ENCODE results near the gene TRNAU1AP.

GRCh38 chr1:28602536-28603439, 49.9 kb downstream of the TRNAU1AP start:
- TF ChIP-seq EZH2 (IDR thresholded peaks at IDR 0.05; ENCODE audit: insufficient read depth, poor library complexity, severe bottlenecking) (no peak), EZH2phosphoT487 (IDR thresholded peaks at IDR 0.05; ENCODE audit: insufficient read depth, low read depth) (no peak)
